GM12878 (cell line): Measurements from ENCODE around the gene KIF17.

Source experiments
- CHD2 ChIP-seq: IDR thresholded peaks from 2 replicates; pipeline ENCODE4 v1.6.1; 2011; ENCODE audit warnings: low read depth, low read length, improper control_type of control experiment, borderline replicate concordance
- EP300 ChIP-seq, 2 experiments: fragments of 150-350 bp in 1 of 2; IDR thresholded peaks; 2 replicates each; pipeline ENCODE4 v1.6.1; 2011 to 2012; ENCODE audit warnings: low read depth in 2 of 2, low read length in 2 of 2, borderline replicate concordance in 1 of 2, improper control_type of control experiment in 1 of 2, inconsistent platforms in 1 of 2; ENCODE audit not compliant: control insufficient read depth in 1 of 2
- POLR2A ChIP-seq: IDR thresholded peaks from 2 replicates; pipeline ENCODE4 v1.6.1; 2011; ENCODE audit warnings: low read depth, mild to moderate bottlenecking, low read length
- SRF ChIP-seq, 2 experiments: IDR thresholded peaks; 2 replicates each; pipeline ENCODE4 v1.6.1; 2011; ENCODE audit warnings: low read depth in 2 of 2, low read length in 2 of 2, mild to moderate bottlenecking in 1 of 2, moderate library complexity in 1 of 2
- TARDBP ChIP-seq: IDR thresholded peaks from 2 replicates; pipeline ENCODE4 v1.6.1; 2016; ENCODE audit warnings: borderline replicate concordance
- TF ChIP-seq, protein P1 (sequence below): fragments of 450-650 bp; IDR thresholded peaks from 2 replicates; pipeline ENCODE4 v1.6.1; 2017; ENCODE audit warnings: antibody characterized with exemption, mild to moderate bottlenecking, moderate library complexity
- TF ChIP-seq, protein P2 (sequence below): IDR thresholded peaks from 2 replicates; pipeline ENCODE4 v1.6.1; 2012; ENCODE audit warnings: low read depth, low read length, improper control_type of control experiment

DNA sequence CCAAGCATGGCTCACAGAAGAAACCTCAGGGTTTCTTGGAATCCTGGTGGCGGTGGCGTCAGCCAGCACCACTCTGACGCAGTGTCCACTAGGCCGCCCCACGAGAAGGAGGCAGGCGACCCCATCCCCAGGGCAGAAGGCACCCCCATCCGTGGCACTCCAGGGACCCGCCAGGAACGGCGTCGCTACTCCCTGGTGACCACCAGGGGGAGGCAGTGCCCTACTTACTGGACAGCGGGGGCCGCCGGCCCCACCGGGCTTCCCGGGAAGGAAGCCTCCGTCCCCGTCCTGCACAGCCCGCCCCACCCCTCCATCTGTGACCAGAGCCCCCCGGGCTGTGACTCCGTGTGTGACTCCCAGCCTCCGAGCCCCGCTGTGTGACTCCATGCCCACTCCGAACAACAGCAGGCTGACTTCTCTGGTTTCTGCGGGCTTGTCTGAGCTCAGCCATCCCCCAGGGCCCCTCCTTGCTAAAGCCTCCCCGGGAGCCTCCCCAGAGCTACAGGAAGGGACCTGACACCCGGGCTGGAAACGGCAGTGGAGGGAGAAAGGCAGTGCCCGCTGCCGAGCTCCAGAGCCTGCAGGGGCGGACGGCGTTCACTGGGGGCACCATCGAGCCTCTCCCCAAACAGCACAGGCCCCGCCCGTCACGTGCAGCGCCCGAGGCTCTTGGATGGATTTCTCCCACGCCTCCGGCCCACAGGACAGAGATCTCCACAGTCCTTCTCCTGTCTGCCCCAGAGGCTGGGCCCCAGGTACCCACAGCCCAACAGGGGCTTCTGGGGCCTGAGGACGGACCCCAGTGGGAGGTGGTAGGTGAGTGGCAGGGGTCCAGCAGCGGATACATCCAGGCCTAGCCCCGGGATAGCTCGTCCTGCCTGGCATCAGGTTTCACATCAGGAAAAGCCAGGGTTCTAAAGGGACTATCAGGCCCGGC, 21.1 kb downstream of the KIF17 start:
- TF ChIP-seq EP300 (IDR thresholded peaks at IDR 0.05; ENCODE audit: borderline replicate concordance in 1 of 2, control insufficient read depth in 1 of 2, low read depth in 2 of 2, low read length in 2 of 2) (no peak), CHD2 (0 out of 2 replicates have a peak, but pooled peaks have one; percentile 21), TARDBP (no peak), POLR2A (no peak), SRF (IDR thresholded peaks at IDR 0.05; ENCODE audit: low read depth in 2 of 2, low read length in 2 of 2) (no peak)
- TF ChIP-seq, protein P1, sequence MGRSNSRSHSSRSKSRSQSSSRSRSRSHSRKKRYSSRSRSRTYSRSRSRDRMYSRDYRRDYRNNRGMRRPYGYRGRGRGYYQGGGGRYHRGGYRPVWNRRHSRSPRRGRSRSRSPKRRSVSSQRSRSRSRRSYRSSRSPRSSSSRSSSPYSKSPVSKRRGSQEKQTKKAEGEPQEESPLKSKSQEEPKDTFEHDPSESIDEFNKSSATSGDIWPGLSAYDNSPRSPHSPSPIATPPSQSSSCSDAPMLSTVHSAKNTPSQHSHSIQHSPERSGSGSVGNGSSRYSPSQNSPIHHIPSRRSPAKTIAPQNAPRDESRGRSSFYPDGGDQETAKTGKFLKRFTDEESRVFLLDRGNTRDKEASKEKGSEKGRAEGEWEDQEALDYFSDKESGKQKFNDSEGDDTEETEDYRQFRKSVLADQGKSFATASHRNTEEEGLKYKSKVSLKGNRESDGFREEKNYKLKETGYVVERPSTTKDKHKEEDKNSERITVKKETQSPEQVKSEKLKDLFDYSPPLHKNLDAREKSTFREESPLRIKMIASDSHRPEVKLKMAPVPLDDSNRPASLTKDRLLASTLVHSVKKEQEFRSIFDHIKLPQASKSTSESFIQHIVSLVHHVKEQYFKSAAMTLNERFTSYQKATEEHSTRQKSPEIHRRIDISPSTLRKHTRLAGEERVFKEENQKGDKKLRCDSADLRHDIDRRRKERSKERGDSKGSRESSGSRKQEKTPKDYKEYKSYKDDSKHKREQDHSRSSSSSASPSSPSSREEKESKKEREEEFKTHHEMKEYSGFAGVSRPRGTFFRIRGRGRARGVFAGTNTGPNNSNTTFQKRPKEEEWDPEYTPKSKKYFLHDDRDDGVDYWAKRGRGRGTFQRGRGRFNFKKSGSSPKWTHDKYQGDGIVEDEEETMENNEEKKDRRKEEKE, result no peak
- TF ChIP-seq, protein P2, sequence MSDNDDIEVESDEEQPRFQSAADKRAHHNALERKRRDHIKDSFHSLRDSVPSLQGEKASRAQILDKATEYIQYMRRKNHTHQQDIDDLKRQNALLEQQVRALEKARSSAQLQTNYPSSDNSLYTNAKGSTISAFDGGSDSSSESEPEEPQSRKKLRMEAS, result peak; percentile 74; the same call in 1 of the 2 replicates
